HG02981 (cell line): ENCODE results near the gene KRT13.

Source experiments
- ATAC-seq: cut with Tn5 transposase; IDR thresholded peaks from one replicate; pipeline ENCODE4 v1.9.1; 2021; ENCODE audit warnings: mild to moderate bottlenecking, moderate library complexity; ENCODE audit not compliant: unreplicated experiment

Gene KRT13

DNA sequence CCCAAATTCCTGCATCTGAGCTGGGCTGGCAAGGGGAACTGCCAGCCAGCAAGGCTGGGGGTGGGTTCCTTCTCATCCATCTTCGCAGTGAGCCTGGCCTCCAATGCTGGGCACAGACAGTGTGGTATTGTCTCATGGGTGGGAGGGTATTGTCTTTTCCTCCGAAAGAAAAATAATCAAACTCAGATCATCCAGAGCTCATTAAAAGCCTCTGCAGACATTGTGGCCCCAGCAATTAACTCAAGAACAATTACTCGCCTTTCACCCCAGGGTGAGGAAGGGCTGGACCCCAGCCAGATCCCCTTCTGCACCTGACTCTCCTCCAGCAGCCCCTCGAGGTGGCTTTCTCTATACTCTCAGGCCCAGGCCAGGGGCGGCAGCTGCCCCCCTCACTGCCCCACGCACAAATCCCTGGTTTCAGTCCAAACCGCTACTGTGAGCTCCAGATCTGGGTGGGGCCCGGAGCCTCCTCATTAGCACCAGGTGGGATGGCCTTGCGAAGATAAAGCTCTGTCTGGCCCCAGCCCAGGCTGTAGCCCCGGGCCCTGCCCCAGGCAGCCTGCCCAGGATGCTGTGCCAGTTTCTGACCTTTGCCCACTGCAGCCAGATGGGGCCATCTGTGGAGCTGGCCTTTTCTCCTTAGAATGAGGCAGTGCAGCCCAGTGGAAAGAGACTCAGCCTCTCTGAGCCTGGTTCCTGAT is 15.6 kb upstream of the KRT13 start:
- no peak for ATAC-seq

- no peak for ATAC-seq
Observed at GRCh38 chr17:41519501-41520224, 14.3 kb upstream of the KRT13 start.

- ATAC-seq, result no peak
Observed at GRCh38 chr17:41518789-41519449, 13.5 kb upstream of the KRT13 start, which contains the start of gene KRT15. TSS of gene KRT15 (minus strand) at chr17:41518890. CDS start at chr17:41518827, 63 bp downstream.

GRCh38 chr17:41518031-41518430 is 12.6 kb upstream of the KRT13 start:
- ATAC-seq, result no peak

- ATAC-seq, result no peak
Observed at GRCh38 chr17:41516830-41517283, 11.4 kb upstream of the KRT13 start.

DNA sequence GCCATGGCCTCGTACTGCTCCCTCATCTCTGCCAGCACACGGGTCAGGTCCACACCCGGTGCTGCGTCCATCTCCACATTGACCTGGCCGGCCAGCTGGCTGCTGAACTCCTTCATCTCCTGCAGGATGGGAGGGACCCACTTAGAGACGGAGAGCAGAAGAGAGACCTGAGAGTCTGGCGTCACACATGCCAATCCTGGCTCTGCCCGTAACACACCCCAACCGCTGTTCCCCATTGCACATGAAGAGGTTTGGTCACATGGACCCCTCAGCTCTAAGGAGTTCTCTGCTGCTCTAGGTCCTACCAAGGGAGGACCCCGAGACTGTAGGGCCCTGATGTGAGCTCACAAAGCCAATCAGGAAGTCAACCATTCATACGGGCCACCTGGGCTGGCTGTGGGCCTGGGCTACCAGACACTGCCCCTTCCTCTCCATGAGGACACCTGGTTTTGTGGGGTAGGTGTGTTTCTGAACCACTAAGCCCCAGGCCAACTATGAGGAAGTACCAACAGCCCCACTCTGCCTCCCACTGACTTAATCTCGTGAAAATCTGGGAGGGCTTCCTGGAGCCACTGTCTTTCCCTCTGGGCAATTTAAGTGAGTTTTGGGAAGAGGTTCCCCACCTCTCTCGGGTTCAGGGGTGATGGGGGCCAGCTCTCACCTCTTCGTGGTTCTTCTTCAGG is 10.9 kb upstream of the KRT13 start:
- no peak for ATAC-seq

DNA sequence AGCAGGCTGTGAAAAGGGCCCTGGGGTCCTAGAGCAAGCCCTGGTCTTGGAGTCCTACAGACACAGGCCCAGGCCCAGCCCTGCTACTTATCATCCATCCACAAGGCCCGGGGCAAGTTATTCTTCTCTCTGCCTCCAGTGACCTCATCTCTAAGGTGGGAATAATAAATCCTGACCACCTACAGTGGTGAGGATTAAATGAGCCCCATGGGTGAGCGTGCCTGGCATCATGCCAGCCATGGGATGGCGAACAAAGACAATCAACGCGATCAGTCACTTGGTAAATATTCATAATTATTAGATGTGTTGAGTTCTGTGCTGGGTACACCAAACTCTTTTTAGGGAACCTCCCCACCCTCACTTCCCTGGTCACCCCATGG is 7.7 kb upstream of the KRT13 start:
- ATAC-seq, result no peak

DNA sequence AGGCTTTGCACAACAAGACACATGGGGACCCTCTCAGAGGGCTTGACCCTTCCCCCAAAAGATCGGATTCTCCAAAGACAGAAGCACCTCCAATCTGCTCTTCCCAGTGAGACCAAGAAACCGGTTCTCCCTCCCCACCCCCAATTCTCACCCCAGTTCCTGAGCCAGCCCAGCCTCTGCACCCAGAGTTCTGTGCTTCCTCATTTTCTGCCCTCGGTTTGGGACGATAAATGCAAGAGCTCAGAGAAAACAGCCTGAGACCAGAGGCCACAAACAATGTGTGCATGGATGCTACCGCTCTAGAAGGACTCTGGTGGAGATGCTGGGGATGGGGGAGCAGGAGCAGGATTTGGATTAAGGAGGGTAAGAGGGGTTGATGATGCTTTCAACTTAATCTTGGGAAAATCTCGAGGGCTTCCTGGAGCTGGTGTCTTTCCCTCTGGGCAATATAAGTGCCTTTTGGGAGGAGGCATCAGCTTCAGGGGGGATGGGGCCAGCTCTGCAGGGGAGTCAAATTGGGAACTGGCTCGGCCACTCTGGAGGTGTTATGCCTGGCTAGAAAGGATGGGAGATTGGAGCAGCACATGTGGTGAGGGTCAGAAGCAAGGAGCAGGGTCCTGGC is 7.2 kb upstream of the KRT13 start:
- no peak for ATAC-seq

DNA sequence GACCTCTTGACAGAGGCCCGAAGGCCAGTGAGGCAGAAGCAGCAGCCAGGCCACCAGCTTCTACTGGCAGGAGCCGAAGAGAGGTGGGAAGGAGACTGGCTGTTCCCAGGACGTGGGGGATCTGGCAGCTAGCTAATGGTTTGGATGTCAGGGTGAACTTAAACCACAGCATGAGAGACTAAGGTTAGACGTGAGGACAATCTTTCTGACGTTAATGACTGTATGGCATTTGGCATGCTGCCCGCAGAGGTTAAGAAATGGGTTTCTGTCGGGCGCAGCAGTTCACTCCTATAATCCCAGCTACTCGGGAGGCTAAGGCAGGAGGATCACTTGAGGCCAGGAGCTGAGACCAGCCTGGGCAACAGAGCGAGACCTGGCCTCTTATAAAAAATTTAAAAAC is 6.3 kb upstream of the KRT13 start:
- no peak for ATAC-seq

DNA sequence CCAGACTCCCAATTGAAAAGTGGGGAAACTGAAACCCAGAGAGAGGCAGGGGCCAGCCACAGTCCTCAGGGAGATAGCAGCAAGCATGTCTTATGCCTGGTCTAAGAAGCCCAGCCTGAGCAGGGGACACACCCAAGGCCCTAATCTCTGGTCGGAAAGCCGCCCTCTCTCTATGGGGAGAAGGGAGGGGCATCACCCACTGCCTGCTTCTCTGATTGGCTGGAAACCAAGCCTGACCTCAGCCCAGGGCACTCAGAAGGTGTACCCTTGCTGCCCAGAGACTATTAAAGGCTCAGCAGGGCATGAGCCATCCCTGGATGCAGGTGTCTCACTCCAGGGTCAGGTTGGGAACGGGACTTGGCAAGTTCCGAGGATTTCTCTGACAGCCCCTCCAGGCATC is 5.7 kb upstream of the KRT13 start:
- ATAC-seq, result no peak

GRCh38 chr17:41510251-41511065 is 5.0 kb upstream of the KRT13 start:
- no peak for ATAC-seq

- no peak for ATAC-seq
Observed at GRCh38 chr17:41507315-41507880, 2.0 kb upstream of the KRT13 start.

DNA sequence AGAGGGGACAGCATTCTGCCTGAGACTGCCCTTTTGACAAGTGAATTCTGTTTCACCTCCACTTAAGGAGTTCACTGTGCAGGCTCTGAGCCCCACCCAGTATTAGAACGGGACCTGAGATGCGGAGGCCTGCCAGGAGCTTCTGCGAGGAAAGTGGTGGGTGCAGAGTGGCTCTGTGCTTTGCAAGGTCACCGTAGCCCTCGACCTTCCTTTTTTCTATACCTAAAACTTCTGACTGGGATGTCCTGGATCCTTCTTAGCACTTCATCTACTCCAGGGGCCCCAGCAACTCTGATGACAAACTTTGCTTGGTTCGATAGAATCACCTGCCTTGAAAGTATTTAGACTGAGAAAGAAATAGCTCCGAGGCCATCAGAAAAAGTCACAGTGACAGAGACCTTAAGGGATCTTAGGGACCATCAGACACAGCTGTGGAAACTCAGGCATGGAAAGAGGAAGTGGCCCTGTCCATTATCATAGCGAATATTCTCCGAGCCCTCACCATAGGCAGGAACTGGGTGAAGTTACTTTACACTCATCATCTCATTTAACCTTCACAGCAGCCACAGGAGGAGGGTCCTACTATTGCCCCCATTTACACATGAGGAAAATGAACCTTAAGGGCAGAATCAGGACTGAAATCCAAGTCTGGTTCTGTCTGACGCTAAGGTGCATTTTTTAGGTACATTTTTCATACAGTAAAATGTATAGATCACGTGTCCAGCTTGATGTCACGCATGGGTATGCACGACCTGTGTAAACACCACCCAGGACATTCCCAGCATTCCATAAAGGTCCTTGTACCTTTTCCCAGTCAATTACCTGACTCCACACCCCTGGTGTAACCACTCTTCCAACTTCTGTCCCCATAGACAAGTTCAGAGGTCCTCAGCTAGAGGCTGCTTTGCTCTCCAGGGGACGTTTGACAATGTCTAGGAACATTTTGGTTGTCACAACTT is 676 bp upstream of the KRT13 start:
- ATAC-seq, result no peak

GRCh38 chr17:41504246-41504977 is 1.0 kb downstream of the KRT13 start:
- ATAC-seq, result no peak

- no peak for ATAC-seq
Observed at GRCh38 chr17:41503202-41503601, 2.2 kb downstream of the KRT13 start.

DNA sequence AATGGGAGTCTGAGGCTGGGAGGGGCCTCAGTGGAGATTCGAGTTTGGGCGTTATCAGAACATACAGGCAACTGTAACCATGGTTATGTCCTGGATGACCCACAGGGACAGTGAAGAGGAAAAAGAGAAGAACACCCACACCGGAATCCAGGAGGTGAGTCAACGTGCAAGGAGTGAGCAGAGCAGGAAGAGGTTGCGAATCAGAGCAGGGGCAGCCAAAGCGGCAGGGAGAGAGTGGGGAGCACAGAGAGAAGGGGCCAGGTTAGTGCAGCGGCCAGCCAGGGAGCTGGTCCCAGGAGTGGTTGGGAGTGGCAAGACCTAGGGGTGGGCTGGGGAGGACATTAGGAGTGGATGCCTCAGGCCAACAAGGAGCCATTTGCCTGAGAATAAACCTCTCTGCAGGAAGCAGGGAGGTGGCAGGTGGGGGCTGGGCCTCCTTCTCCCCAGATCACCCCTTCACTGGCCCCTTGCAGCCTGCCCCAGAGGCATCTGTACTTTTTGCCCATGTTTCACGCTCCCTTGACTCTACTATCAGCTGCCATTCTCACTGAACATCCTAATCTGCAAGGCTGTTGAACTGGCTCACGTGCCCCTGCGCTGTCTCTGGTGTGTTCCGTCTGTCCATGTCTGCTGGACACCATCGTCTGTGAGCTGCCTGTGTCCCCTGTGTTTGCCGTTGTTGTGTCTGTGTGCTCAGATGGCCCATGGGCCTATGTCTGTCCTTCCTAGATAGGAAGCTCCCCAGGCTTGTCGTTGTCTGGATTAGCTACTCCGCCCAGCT is 5.1 kb downstream of the KRT13 start:
- no peak for ATAC-seq

- ATAC-seq, result no peak
Observed at GRCh38 chr17:41499714-41500113, 5.7 kb downstream of the KRT13 start.
